ENCODE results near the gene AKAP8. TPM values are rescaled to one million over a fixed set of nuclear protein-coding genes. Genes with fewer than 3 reads are reported as not detected.

Gene AKAP8
- total RNA-seq, 4 donors from 2014 or later: 21.8 to 33.2 (median 26.6) TPM

- no peaks in the 10 kb centered on the region for H3K36me3 ChIP-seq
- WGBS, 2 donors: 58 to 65% methylated on average over 2 of the region's 2 CpGs
- no peak for DNase-seq
- no peak overlapping the region for H3K4me3 ChIP-seq (replicated peaks in 1 of 3)
- H3K27ac ChIP-seq: no peak overlapping the region
- no peaks in the 10 kb centered on the region for H3K9me3 ChIP-seq
- peaks cover 82 to 90% of the 10 kb centered on the region in 2 donors for H3K4me1 ChIP-seq
- H3K27me3 ChIP-seq: no peaks in the 10 kb centered on the region
- no peak for TF ChIP-seq CTCF (IDR thresholded peaks at IDR 0.05)
- no peak for TF ChIP-seq POLR2A (IDR thresholded peaks at IDR 0.05)
- intact Hi-C loops (cut with DNase I): no loop called here
Measured at GRCh38 chr19:15321739-15322138, 57.8 kb downstream of the AKAP8 start.

- H3K27ac ChIP-seq: no peak overlapping the region
- no peak overlapping the region for H3K4me3 ChIP-seq (replicated peaks in 1 of 3)
- TF ChIP-seq POLR2A (IDR thresholded peaks at IDR 0.05) (no peak), CTCF (IDR thresholded peaks at IDR 0.05) (no peak)
- no peaks in the 10 kb centered on the region for H3K9me3 ChIP-seq
- H3K36me3 ChIP-seq: no peaks in the 10 kb centered on the region
- DNase-seq: no peak
- 65 to 66% methylated on average over 4 of the region's 4 CpGs for WGBS, 2 donors
- H3K27me3 ChIP-seq: no peaks in the 10 kb centered on the region
- H3K4me1 ChIP-seq: peaks cover 81 to 90% of the 10 kb centered on the region in 2 donors
- intact Hi-C loops (cut with DNase I): no loop called here
Measured at GRCh38 chr19:15320116-15320515, 59.5 kb downstream of the AKAP8 start.

- intact Hi-C loops (cut with DNase I): no loop called here
- Histone ChIP-seq H3K4me3 (replicated peaks in 1 of 3) (no peak overlapping the region), H3K9me3 (no peaks in the 10 kb centered on the region), H3K36me3 (no peaks in the 10 kb centered on the region), H3K4me1 (peaks cover 83 to 90% of the 10 kb centered on the region in 2 donors), H3K27ac (no peak overlapping the region), H3K27me3 (no peaks in the 10 kb centered on the region)
- TF ChIP-seq CTCF (IDR thresholded peaks at IDR 0.05): no peak
- no peak for TF ChIP-seq POLR2A (IDR thresholded peaks at IDR 0.05)
- no peak for DNase-seq
- 64 to 79% methylated on average over 6 of the region's 6 CpGs for WGBS, 2 donors
Measured at GRCh38 chr19:15318241-15318691, 61.3 kb downstream of the AKAP8 start.

GRCh38 chr19:15317392-15318071, 62.1 kb downstream of the AKAP8 start:
- peaks cover 83 to 94% of the 10 kb centered on the region in 2 donors for H3K4me1 ChIP-seq
- no peaks in the 10 kb centered on the region for H3K9me3 ChIP-seq
- no peak overlapping the region for H3K27ac ChIP-seq
- H3K4me3 ChIP-seq (replicated peaks in 1 of 3): no peak overlapping the region
- WGBS, 2 donors: 62 to 67% methylated on average over 3 of the region's 3 CpGs
- TF ChIP-seq CTCF (IDR thresholded peaks at IDR 0.05) (no peak), POLR2A (IDR thresholded peaks at IDR 0.05) (no peak)
- no peaks in the 10 kb centered on the region for H3K36me3 ChIP-seq
- no peaks in the 10 kb centered on the region for H3K27me3 ChIP-seq
- intact Hi-C loops (cut with DNase I): no loop called here
- no peak for DNase-seq

- H3K36me3 ChIP-seq: no peaks in the 10 kb centered on the region
- H3K4me1 ChIP-seq: peaks cover 80 to 96% of the 10 kb centered on the region in 2 donors
- no peaks in the 10 kb centered on the region for H3K9me3 ChIP-seq
- H3K27me3 ChIP-seq: no peaks in the 10 kb centered on the region
- H3K4me3 ChIP-seq (replicated peaks in 1 of 3): no peak overlapping the region
- DNase-seq: no peak
- TF ChIP-seq CTCF (IDR thresholded peaks at IDR 0.05) (no peak), POLR2A (IDR thresholded peaks at IDR 0.05) (no peak)
- no peak overlapping the region for H3K27ac ChIP-seq
- WGBS, 2 donors: 86 to 88% methylated on average over 2 of the region's 2 CpGs
- intact Hi-C loops (cut with DNase I): no loop called here
Measured at GRCh38 chr19:15316498-15316897, 63.1 kb downstream of the AKAP8 start.

Data from thyroid gland (tissue), 4 donors.